ENCODE data around the gene SLC9A9. TPM values are rescaled to one million over a fixed set of nuclear protein-coding genes. Genes with fewer than 3 reads are reported as not detected.

Gene SLC9A9
- total RNA-seq, 1 donor from 2014 or later, result 3.5 TPM

GRCh38 chr3:143302638-143303171 lies 545.6 kb downstream of the SLC9A9 start:
- Mint-ChIP-seq H3K4me1 (ENCODE audit: unreplicated experiment) (peaks cover 41% of the 10 kb centered on the region), H3K9me3 (ENCODE audit: unreplicated experiment) (no peaks in the 10 kb centered on the region), H3K27ac (ENCODE audit: unreplicated experiment) (peak overlapping the region; percentile 88), H3K36me3 (ENCODE audit: unreplicated experiment) (no peaks in the 10 kb centered on the region), H3K4me3 (ENCODE audit: unreplicated experiment) (peak overlapping the region; percentile 12), H3K27me3 (ENCODE audit: unreplicated experiment) (no peaks in the 10 kb centered on the region)
- TF ChIP-seq CTCF (IDR thresholded peaks at IDR 0.05), result no peak
- DNase-seq (ENCODE audit: extremely low spot score, unreplicated experiment), result peak; percentile 88

DNA sequence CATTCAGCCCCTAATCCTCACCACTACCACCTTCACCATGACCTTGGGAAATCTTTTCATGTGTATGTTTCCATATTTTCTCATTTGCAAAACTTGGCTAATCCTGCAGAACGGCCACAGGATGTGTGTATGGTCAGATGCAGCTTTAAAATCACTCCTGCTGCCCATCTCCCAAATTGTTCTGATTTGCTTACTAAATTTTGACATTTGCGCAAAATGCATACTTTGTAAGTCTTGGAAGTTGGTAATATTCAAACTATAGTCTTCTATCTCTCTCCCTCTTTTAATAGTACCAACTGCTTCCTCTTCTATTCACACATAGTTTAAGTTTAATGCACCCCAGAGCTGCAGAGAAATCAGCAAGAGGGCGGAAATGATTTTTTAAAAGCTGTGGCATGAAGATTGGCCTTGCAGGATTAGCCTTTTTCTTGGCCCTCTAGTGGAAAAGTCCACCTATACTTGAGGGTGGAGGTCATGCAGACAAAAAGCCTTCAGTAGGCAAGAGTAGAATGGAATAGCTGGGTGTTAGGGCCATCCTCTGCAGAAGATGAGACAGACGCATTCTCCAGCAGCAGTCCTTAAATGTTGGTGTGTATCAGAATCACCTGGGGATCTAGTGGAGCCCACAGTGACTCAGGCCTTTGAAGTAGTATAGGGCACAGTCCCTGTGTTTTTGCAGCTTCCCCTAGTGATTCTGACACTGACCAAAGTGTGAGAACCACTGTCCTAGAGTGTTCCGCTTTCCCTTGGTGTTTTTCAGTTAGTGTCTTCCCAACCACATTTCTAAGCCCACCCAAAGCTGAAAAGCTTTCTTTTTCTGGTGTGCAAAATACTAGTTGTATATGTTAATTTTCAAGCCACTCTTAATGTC lies 547.0 kb downstream of the SLC9A9 start:
- H3K4me1 Mint-ChIP-seq (ENCODE audit: unreplicated experiment), result peaks cover 36% of the 10 kb centered on the region
- no peak for TF ChIP-seq CTCF (IDR thresholded peaks at IDR 0.05)
- no peak overlapping the region for H3K4me3 Mint-ChIP-seq (ENCODE audit: unreplicated experiment)
- no peaks in the 10 kb centered on the region for H3K27me3 Mint-ChIP-seq (ENCODE audit: unreplicated experiment)
- no peaks in the 10 kb centered on the region for H3K36me3 Mint-ChIP-seq (ENCODE audit: unreplicated experiment)
- no peaks in the 10 kb centered on the region for H3K9me3 Mint-ChIP-seq (ENCODE audit: unreplicated experiment)
- no peak overlapping the region for H3K27ac Mint-ChIP-seq (ENCODE audit: unreplicated experiment)
- no peak for DNase-seq (ENCODE audit: extremely low spot score, unreplicated experiment)

GRCh38 chr3:143298886-143299535 lies 549.3 kb downstream of the SLC9A9 start:
- Mint-ChIP-seq H3K36me3 (ENCODE audit: unreplicated experiment) (no peaks in the 10 kb centered on the region), H3K4me3 (ENCODE audit: unreplicated experiment) (no peak overlapping the region), H3K27ac (ENCODE audit: unreplicated experiment) (no peak overlapping the region), H3K4me1 (ENCODE audit: unreplicated experiment) (peaks cover 29% of the 10 kb centered on the region), H3K27me3 (ENCODE audit: unreplicated experiment) (no peaks in the 10 kb centered on the region), H3K9me3 (ENCODE audit: unreplicated experiment) (no peaks in the 10 kb centered on the region)
- TF ChIP-seq CTCF (IDR thresholded peaks at IDR 0.05), result no peak
- no peak for DNase-seq (ENCODE audit: extremely low spot score, unreplicated experiment)

- Mint-ChIP-seq H3K4me1 (ENCODE audit: unreplicated experiment) (peaks cover 23% of the 10 kb centered on the region), H3K27ac (ENCODE audit: unreplicated experiment) (no peak overlapping the region), H3K4me3 (ENCODE audit: unreplicated experiment) (no peak overlapping the region), H3K9me3 (ENCODE audit: unreplicated experiment) (no peaks in the 10 kb centered on the region), H3K36me3 (ENCODE audit: unreplicated experiment) (no peaks in the 10 kb centered on the region), H3K27me3 (ENCODE audit: unreplicated experiment) (no peaks in the 10 kb centered on the region)
- no peak for TF ChIP-seq CTCF (IDR thresholded peaks at IDR 0.05)
- no peak for DNase-seq (ENCODE audit: extremely low spot score, unreplicated experiment)
These were observed 549.9 kb downstream of the SLC9A9 start for GRCh38 chr3:143298380-143298779.

Measured in osteocyte (in vitro differentiated cells).